Measurements from ENCODE around the gene USE1. TPM values are rescaled to one million over a fixed set of nuclear protein-coding genes. Genes with fewer than 3 reads are reported as not detected.

USE1 gene
- polyA plus RNA-seq, 2 of the 4 experiments (the other 2 are of a cell fraction), result 10.1 to 16.5 TPM

- POLR2A ChIA-PET, result no interaction called here
- no peaks in the 10 kb centered on the region for H3K9me3 ChIP-seq
- no peak for DNase-seq (ENCODE audit: low read depth in 1 of 2, low spot score in 1 of 2)
- no peak for TF ChIP-seq MAZ (IDR thresholded peaks at IDR 0.05; ENCODE audit: borderline replicate concordance, low read depth, low read length)
- no peak for TF ChIP-seq PBX3 (IDR thresholded peaks at IDR 0.05)
- no peak for TF ChIP-seq MAX (IDR thresholded peaks at IDR 0.05)
- no peak for TF ChIP-seq POLR2A (IDR thresholded peaks at IDR 0.05; ENCODE audit: low read length)
- TF ChIP-seq, protein P1, sequence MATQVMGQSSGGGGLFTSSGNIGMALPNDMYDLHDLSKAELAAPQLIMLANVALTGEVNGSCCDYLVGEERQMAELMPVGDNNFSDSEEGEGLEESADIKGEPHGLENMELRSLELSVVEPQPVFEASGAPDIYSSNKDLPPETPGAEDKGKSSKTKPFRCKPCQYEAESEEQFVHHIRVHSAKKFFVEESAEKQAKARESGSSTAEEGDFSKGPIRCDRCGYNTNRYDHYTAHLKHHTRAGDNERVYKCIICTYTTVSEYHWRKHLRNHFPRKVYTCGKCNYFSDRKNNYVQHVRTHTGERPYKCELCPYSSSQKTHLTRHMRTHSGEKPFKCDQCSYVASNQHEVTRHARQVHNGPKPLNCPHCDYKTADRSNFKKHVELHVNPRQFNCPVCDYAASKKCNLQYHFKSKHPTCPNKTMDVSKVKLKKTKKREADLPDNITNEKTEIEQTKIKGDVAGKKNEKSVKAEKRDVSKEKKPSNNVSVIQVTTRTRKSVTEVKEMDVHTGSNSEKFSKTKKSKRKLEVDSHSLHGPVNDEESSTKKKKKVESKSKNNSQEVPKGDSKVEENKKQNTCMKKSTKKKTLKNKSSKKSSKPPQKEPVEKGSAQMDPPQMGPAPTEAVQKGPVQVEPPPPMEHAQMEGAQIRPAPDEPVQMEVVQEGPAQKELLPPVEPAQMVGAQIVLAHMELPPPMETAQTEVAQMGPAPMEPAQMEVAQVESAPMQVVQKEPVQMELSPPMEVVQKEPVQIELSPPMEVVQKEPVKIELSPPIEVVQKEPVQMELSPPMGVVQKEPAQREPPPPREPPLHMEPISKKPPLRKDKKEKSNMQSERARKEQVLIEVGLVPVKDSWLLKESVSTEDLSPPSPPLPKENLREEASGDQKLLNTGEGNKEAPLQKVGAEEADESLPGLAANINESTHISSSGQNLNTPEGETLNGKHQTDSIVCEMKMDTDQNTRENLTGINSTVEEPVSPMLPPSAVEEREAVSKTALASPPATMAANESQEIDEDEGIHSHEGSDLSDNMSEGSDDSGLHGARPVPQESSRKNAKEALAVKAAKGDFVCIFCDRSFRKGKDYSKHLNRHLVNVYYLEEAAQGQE (IDR thresholded peaks at IDR 0.05), result no peak
- no peak for TF ChIP-seq ELK1 (IDR thresholded peaks at IDR 0.05; ENCODE audit: low read depth, low read length)
- TF ChIP-seq POLR2AphosphoS2 (conservative IDR thresholded peaks at IDR 0.05; ENCODE audit: low read length), result no peak
- TF ChIP-seq ZC3H11A (IDR thresholded peaks at IDR 0.05), result no peak
- no peak for TF ChIP-seq HMGXB4 (CRISPR knock-in tag; IDR thresholded peaks at IDR 0.05; ENCODE audit: borderline replicate concordance)
- no peak for TF ChIP-seq SMC3 (IDR thresholded peaks at IDR 0.05)
- TF ChIP-seq CHD2 (IDR thresholded peaks at IDR 0.05; ENCODE audit: low read length, partially characterized antibody), result no peak
- TF ChIP-seq KDM5A (IDR thresholded peaks at IDR 0.05), result no peak
- no peak for TF ChIP-seq FOXS1 (CRISPR knock-in tag; IDR thresholded peaks at IDR 0.05)
- TF ChIP-seq RARB (CRISPR knock-in tag; IDR thresholded peaks at IDR 0.05), result no peak
- TF ChIP-seq CBX8 (IDR thresholded peaks at IDR 0.05), result no peak
- no peak for TF ChIP-seq RCOR1 (IDR thresholded peaks at IDR 0.05; ENCODE audit: low read depth, low read length)
- no peak for ATAC-seq
- 99% methylated on average over 7 of the region's 8 CpGs for WGBS (ENCODE audit: missing lambda C conversion rate)
- no peak overlapping the region for H3K4me3 ChIP-seq
- H3K4me1 ChIP-seq, result peaks cover 16% of the 10 kb centered on the region
- H3K27ac ChIP-seq, result no peak overlapping the region
- CTCF ChIA-PET, result no interaction called here
- no peak overlapping the region for H3K4me2 ChIP-seq
- FAIRE-seq, result no peak
Observed at GRCh38 chr19:17219286-17219685, 4.1 kb downstream of the USE1 start.

- peak in 1 of 2 experiments; percentile 53 for DNase-seq (ENCODE audit: low read depth in 1 of 2, low spot score in 1 of 2)
Observed at GRCh38 chr19:17220207-17220758, 5.1 kb downstream of the USE1 start.

More at GRCh38 chr19:17220207-17220758, 5.1 kb downstream of the USE1 start:
- no peak overlapping the region for H3K4me2 ChIP-seq
- POLR2A ChIA-PET, result no interaction called here
- H3K9me3 ChIP-seq, result no peaks in the 10 kb centered on the region
- peaks cover 12% of the 10 kb centered on the region for H3K4me1 ChIP-seq
- H3K4me3 ChIP-seq, result no peak overlapping the region
- no peak for TF ChIP-seq POLR2AphosphoS2 (conservative IDR thresholded peaks at IDR 0.05; ENCODE audit: low read length)
- TF ChIP-seq FOXS1 (CRISPR knock-in tag; IDR thresholded peaks at IDR 0.05), result no peak
- TF ChIP-seq RNF2 (IDR thresholded peaks at IDR 0.05; ENCODE audit: borderline replicate concordance, low read depth), result no peak
- TF ChIP-seq FOSL2 (IDR thresholded peaks at IDR 0.05), result no peak
- peak; percentile 65 for TF ChIP-seq FOSL2 (CRISPR knock-in tag; IDR thresholded peaks at IDR 0.05)
- no peak for TF ChIP-seq NPAS2 (CRISPR knock-in tag; IDR thresholded peaks at IDR 0.05; ENCODE audit: borderline replicate concordance)
- TF ChIP-seq ZNF302 (CRISPR knock-in tag; IDR thresholded peaks at IDR 0.05), result no peak
- WGBS (ENCODE audit: missing lambda C conversion rate), result 31% methylated on average over 4 of the region's 14 CpGs
- peak; percentile 32 to 39; a peak in 3 of 6 replicates for ATAC-seq
- no peak for FAIRE-seq
- peak overlapping the region in 1 of 2 experiments; percentile 68; a peak in 2 of 6 replicates for H3K27ac ChIP-seq
- CTCF ChIA-PET, result interaction anchor here (0.6 kb wide), 1 partner anchor 1241 kb away, joined by 3 read pairs; no protein-coding TSS in a partner anchor
